ENCODE results near the gene FYB2.

FYB2 gene, protein sequence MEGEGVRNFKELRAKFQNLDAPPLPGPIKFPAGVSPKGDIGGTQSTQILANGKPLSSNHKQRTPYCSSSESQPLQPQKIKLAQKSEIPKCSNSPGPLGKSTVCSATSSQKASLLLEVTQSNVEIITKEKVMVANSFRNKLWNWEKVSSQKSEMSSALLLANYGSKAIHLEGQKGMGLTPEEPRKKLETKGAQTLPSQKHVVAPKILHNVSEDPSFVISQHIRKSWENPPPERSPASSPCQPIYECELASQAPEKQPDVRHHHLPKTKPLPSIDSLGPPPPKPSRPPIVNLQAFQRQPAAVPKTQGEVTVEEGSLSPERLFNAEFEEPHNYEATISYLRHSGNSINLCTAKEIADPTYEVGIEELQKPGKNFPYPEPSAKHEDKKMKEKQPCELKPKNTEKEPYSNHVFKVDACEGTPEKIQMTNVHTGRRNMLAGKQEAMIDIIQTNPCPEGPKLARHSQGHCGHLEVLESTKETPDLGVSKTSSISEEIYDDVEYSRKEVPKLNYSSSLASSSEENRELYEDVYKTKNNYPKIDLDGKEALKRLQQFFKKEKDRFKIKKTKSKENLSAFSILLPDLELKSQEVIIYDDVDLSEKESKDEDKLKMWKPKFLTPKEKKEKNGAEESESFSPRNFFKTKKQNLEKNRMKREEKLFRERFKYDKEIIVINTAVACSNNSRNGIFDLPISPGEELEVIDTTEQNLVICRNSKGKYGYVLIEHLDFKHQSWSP

DNA sequence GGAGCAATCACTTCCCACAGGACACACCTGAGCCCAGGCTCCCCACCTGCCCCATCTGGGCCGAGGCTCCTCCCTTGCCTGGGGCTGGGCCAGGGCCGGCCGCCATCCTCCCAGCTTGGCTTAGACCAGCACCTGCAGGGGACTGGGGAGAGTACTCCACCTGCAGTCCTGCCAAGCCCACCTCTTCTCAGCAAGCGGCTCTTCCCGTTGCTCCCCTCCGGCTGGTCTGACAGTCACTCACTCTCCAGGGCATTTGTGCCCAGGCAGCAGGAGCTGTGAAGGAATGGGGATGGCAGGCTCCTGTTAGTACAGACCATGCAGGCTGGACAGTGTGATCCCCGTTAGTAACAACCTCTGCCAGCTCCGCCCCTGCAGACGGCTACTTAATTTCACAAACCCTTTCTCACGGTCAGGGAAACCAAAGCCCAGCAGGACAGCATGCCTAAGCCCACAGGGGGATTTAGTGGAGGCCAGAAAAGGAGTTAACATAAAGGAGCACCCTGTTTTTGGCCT is at the start of gene FYB2:
FYB2 (minus strand) TSS at position 18 of the 513 bp plus-strand sequence. CDS start 114 bp downstream, outside the sequence.
- DNase-seq (ENCODE audit: low spot score) = no peak

DNA sequence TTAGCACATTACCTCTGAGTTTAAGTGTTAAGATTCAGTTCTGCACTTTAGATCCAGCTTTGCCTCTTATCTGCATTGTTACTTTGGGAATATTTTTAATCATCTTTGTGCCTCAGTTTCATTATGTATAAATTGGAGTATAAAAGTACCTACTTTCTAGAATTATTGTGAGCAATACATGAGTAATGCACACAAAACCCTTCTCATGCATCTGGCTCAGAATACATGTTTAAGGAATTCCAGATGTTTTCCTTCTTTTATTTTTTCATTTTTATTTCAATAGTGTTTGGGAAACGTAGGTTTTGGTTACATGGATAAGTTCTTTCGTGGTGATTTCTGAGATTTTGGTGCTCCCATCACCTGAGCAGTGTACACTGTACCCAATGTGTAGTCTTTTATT is 49.6 kb upstream of the FYB2 start:
- DNase-seq (ENCODE audit: low spot score) = no peak

DNA sequence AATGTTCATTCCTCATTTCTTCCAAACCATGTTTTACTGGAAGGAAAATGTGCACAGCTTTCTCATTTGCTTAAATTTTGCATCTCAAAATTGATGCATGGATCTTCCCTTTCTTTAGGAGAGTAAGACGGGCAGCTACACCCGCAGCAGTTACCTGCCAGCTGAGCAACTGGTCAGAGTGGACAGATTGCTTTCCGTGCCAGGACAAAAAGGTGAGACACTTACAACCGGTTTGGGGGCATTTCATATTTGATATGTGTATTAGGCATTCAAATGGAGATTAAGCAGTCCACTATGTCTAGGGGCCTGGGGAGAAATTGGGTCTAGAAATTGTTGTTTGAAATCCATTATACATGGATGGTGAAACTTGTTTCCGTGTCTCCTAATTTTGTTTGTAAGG is 48.3 kb upstream of the FYB2 start:
- DNase-seq (ENCODE audit: low spot score) = no peak

DNA sequence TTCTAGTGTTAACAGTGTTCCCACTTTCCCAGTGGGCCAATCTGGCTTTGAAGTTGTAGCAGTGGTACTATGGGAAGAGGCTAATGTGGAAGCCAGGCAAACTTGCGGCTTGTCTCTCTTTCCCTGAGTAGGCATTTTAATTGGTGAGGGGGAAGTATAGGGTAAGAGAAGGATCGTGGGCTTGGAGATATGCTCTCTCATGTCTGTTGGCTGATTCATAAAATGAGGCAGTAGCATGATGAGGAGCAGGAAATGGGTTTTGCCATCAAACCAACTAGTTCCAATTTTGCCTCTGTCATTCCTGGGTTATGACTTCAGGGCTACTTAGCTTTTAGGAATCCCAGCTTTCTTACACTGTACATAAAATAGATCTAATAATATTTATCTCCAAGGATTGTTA is 47.5 kb upstream of the FYB2 start:
- no peak for DNase-seq (ENCODE audit: low spot score)

DNA sequence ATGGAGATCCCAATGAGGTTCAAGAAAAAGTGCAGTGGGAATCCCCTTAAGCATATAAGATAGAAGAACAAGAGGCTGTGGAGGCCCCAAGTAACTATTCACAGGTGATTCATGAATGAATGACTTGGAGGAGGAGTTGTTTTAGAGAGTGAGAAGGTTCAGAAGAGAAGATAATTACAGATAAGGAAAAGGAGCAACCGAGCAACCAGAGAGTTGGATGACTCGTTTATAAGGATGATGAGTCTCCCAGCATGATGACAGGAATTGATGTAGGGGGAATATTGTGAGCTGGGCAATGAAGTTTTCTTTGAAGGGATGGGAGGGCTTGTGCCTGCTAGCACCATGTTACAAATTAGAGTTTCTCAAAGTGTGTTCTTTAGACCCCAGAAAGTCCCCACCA is 45.2 kb upstream of the FYB2 start:
- DNase-seq (ENCODE audit: low spot score) = no peak

DNA sequence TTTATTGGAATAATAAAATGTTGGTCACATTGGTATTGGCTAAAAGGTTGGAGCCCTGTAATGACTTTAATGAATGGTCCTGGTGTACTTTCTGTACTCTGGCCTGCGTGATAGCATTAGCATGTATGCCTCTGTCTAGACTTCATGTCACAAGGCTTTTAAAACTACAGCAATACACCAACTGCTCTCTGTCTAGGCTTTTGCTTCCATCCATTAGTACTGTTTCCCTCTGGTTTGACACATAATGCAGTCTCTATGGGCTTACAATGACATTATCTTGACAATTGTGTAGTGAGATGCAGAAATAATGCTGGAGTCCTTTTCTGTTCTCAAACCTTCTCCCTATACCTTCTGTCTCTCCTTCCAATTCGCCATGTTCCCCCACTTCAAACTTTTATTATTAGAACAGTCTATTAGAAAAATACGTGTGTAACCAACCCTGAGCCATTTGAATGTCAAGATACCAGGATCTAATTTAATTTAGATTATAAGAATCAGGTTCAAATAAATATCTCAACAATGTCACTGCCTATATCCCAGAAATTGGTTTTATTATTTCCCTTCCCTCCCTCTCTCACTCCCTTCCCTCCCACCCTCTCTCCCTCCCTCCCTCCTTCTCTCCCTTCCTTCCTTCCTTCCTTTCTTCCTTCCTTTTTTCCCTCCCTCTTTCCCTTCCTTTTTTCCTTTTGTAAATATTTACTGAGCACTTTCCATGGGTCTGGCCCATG is 44.2 kb upstream of the FYB2 start:
- no peak for DNase-seq (ENCODE audit: low spot score)

DNA sequence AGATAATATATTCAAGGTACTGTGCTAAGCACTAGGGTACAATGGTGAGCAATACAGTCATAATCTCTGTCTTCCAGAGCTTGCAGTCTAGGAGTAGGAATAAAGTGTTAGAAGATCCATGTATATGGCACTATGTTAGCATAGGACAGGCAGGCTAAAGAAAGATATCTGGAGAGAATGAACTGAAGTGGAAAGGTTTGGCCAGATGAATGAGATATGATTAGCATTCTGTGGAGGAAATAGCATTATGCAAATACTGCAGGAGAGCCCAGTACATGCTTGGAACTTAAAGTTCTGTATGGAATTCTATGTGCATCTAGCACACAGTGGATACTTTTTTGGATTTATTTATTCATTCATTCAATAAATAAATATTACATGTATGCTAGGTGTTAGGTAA is 40.1 kb upstream of the FYB2 start:
- DNase-seq (ENCODE audit: low spot score) = no peak

DNA sequence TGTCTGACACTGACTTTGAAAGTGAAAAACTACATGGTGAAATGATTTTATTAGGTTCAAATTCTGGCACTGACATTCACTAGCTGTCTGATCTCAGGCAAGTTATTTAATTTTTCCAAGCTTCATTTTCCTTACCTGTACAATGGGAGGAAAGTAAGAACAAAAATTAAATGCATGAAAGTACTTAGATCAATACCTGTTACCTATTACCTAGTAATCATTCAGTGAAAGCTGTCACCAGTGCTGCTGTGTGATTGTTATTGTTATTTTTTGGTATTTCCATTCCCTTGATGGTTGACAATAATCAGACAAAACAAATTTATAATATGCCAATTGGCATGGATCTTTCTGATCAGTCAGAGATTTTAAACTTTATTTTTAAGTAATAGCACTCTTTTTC is 37.0 kb upstream of the FYB2 start:
- DNase-seq (ENCODE audit: low spot score) = no peak

DNA sequence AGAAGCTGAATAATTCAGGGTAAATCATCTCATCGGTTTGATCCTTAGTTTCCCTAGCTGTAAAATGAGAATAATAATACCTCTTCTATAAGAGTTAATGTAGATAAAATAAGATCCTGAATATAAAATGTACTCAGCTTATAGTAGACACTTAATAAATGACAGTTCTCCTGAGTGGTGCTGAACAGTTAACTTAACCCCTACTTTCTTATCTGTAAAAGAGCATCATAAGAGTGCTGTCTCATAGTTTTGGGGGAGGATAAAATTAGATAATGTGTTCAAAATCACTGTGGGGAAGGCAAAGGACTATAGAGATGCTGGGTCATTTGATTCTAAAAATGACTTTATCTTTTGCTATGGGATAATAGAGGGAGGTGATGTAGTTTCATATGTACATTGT is 36.0 kb upstream of the FYB2 start:
- DNase-seq (ENCODE audit: low spot score) = no peak

DNA sequence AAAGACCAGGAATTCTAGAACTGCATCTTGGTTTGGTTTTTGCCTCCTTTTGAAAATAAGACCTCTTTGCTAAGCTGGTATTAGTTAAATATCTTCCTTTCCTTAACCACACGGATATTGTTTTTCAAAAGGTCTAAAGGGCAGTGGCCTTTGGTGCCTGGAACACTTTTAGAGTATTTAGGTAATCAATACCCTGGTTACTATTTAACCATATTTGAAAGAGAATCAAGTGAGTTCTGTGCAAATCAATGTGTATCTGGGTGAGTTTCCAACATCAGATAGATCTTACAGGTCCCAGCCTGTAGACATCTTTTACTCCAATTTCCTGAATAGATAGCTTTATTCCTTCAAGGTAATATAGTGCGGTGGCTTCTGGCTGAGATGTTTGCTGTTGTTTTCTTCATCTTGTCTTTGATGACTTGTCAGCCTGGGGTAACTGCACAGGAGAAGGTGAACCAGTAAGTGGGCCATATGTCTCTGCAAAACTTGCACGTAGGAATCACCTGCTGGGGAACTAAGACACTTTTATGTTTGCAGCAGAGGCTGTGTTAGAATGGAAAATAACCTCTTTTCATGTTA is 35.4 kb upstream of the FYB2 start, which contains the start of gene C8A:
C8A (plus strand) TSS at position 277 of the 579 bp plus-strand sequence; CDS start at position 382, 105 bp downstream.
- no peak for DNase-seq (ENCODE audit: low spot score)

DNA sequence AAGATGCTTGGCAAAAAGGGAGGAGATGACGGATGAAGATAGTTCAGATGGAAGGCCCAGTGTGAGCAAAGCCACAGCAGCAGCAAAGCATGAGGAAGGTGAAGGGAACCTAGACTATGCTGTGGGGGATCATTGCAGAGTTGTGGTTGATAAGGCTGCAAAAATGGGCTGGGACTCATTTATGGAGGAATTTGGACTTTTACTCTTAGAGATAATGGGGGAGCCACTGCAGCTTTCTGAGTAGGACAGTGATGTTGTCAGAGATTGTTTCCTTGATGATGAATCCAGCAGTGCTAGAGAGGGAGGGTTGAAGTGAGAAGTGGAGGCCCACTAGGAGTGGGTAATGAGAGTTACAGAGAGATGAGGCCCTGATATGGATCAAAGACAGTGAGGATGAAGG is 33.3 kb upstream of the FYB2 start:
- DNase-seq (ENCODE audit: low spot score) = no peak

DNA sequence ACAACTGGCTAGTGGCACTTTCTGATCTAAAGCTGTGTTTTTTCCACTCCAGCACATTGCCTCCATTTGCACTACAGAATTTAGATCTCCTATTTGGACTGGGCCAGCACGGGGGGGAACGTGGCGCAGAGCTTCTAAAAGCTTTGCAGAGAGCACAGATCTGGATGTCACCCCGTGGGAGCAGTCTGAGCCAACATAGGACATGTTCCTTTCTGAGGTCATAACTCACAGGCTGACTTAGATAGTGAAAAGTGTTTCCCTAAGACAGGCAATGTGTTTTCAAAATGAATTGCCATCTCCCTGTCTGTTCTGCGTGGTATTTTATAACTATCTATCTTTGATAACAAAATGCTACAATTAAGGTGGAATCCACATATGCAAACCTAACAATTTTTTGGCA is 31.7 kb upstream of the FYB2 start:
- DNase-seq (ENCODE audit: low spot score) = no peak

DNA sequence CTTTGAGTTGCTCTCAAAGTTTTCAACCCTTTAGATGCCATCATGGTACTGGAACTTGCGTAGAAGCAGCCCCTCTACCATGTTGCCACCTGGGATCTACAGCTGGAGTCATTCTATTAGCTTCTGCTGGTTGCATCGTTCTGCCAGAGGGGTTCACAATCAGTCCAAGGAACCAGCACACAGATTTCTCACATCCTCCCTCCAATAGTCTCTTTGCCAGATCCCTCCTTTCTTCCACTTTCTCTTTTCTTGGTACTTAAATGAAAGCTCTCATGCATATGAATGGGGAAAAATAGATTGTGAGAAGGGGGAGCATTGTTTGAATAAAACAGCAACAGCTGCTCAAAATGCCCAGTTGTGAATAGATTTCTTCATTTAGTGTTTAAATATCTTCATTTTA is 31.2 kb upstream of the FYB2 start:
- DNase-seq (ENCODE audit: low spot score) = no peak

DNA sequence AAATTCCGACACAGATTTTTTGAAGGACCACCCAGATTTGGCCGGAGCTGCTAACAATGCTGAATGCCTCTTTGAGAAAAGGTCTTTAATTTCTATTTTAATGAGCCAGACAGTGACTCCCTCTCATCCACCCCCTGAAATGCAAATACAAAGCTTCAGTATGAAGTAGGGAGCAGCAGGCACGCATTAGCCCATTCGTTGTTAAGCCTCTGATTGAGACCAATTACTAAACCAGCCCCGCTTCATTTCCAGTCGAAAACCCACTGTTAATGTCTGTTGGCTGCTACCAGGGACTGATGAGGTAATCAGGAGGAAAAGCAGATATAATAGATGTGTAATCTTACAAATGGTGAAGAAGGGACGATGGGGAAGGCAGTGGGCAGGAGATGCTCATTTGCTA is 30.5 kb upstream of the FYB2 start:
- no peak for DNase-seq (ENCODE audit: low spot score)

DNA sequence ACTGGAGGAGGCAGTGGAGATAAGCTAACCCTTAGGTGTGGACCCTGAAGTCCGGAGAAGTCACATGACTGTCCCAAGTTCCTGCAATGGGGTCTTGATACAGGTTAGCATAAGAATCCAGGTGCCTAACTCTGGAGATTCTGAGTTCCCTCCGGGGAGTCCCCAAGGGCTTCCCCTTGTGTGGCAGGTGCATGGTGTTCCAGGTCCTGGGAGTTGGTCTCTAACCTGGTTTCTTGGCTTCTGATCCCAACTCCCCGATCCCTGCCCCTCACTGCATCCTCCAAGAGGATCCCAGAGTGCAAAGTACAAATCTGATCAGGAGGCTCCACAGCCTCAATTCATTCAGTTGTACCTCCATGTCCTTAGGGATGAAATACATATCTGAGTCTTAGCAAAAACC is 26.1 kb upstream of the FYB2 start:
- no peak for DNase-seq (ENCODE audit: low spot score)

DNA sequence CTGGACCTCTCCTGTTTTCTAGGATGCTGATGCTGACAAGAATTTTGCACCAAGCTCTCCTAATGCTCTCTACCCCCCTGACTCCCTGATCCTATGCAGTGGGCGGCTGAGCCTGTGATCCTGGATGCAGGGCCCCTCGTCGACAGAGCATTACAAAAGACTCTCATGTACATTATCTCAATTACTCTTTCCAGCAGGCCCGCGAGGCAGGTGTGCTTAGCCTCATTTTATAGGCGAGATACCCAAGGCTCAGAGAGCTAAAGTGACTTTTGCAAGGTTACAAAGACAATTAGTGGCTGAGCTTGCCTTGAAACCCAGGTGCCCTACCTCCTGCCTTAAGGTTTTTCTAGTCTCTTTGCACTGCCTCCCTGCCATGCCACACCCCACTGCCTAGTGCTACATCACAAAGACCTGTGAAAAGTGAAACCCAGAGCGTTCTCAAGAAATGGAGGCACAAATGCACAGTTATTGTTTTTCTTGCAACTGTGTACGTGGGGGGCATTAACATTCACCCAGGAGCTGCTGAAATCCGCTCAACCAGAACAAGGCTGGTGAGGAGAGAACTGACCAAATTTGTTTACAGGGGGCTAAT is 25.4 kb upstream of the FYB2 start:
- DNase-seq (ENCODE audit: low spot score) = no peak

DNA sequence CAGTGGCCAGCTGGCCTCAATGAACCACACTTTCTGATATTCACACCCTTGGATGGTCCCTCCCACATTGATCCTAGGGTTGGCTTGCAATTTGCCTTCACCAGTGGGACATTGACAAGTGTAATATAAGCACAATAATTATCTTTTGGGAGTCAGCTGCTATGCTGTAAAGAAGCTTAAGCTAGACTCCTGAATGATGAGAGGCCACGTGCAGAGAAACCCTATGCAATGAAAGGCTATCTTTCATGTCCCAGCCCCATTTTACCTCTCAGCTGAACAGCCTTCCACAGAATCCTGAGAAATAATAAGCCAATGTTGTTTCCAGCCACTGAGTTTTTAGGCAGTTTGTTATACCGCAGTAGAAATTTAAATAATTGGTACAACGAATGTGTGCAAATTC is 24.3 kb upstream of the FYB2 start:
- DNase-seq (ENCODE audit: low spot score) = no peak

DNA sequence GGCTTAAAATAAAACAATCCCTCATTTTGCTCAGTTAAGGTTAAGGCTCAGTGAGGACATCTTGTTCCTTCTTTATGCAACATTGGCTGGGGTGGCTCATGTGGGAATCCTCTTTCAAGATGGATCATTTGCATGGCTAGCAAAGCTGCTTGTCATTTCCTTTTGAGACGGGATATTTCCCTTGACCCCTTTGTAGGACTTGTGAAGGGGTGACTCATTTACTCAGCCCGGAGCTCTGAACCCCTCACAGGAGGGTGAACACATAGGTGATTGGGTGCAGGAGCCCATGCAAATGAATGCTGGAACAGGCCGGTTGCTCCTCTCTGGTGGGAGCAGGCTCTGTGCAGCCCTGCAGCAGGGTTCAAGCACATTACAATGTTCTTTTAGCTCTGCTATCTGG is 19.6 kb upstream of the FYB2 start:
- DNase-seq (ENCODE audit: low spot score) = no peak

DNA sequence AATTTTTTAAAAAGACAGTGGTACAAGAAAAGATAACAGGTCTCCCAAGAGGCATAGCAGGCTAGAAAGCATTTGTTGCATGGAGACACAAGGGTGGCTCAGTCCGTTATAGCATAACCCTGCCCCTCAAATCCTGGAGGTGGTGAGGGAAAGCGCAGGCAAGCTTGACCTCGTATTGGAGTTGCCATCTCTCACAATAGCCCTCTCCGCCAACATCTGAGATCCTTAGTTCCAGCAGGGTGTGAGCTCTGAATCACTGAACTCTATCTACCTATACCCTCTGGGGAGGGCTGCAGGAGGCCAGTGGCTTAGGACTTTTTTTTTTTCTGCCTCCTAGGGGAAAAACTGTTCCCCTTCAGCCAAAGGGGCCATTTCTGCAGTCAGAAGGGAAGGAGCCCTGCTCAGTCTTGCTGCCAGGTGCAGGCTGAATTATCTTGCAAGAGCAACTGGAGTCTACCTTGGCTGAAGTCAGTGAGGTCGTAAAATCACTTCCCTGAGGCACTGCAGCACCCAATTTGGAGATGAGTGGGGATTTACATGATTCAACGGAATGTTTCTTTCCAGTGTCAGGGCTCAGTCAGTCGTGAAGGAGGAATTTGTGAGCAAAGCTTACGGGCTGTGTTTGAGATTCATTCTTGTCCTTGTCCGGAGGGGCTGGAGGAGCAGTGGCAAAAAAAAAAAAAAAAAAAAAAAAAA is 18.2 kb upstream of the FYB2 start:
- DNase-seq (ENCODE audit: low spot score) = no peak

DNA sequence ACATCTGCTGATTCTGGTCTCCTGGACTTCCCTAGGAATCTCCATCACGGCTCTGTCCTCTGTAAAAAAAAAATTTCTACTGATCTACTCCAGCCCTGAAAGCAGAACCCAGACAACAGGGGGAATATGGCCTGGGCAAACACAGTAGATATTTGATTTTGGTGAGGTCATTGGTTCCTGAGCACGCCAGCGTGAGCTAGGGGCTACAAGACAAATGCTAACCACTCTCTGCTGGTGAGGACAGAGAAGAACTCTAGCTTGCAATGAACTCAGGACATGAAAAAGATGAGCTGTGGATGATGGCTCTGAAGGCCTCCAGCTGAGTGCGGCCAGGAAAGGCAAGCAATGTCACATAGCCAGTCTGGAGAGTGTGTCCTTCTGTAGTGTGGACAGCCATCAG is 17.2 kb upstream of the FYB2 start:
- no peak for DNase-seq (ENCODE audit: low spot score)

DNA sequence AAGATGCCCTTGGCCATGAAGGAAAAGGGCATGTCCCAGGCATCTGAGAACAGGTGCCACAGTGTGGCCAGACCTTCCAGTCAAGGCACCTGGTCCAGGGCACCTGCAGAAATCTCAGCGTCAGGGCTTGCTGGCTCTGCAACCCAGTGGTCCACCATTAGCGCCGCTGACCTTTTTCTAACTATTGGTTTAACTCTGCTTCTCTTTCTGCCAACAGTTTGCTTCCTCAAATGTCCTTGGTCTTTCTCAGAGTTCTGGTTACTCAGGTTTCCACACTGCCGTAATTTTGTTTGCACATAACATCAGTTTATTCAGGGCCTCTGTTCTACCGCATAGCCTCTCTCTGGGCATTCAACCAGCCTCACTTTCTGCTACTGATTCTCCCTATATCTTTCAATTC is 16.5 kb upstream of the FYB2 start:
- DNase-seq (ENCODE audit: low spot score) = no peak

Measured in CD4-positive, alpha-beta T cell treated with Interleukin-6 at 100 ng/mL for 8 hours (primary cell).